Cardiac fibroblast (primary cell): ENCODE data around the gene HYAL2.

Experiments used
- DNase-seq, 2 donors: peaks; one replicate each; pipeline versions ENCODE4 v3.0.0 to v3.0.0-alpha.2; 2010; ENCODE audit warnings: low read depth in 2 of 2
- H3K4me3 ChIP-seq, 2 donors: replicated peaks in 1 of 2; 1 replicate in 1 of 2; 2 replicates in 1 of 2; pipeline ENCODE4 v1.5.1; 2011; ENCODE audit warnings: low read depth in 2 of 2, low read length in 2 of 2, mild to moderate bottlenecking in 2 of 2, moderate library complexity in 1 of 2
- CTCF ChIP-seq: IDR thresholded peaks from one replicate; pipeline ENCODE4 v1.5.1; 2011; ENCODE audit warnings: low read depth, mild to moderate bottlenecking, low read length, inconsistent platforms

HYAL2 gene

DNA sequence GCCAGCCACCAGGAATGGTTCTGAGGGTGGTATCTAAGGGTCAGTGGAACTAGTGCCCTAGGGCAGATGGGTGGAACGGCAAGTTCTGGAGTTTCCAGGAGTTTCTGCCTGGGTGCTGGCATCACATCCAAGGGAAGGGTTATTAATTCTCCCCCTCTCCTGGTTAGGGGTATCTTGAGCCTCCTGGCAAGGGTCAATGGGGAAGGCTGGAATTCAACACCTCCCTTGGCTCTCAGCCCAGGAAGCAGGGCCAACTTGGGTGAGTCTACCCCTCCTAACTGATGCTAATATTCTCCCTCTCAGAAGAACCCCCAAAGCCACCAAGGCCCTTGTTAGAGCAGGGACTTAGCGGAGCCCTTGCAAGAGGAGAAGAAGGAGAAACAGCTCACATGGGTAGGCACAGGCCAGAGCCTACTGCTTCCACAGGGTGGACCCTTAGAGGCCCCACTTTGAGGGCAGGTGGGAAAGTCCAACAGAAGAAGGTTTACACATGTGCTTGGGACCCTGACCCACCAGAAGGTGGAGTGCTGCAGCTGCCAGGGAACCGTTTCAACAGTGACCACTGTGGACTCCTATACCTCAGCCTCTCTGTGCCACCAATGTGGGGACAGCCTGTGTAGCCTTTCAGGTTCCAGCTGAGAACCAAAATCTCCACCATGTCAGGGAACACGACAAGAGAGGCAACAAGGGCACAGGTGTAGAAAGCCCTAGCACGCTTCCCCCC lies 33.4 kb upstream of the HYAL2 start:
- peak overlapping the region; percentile 88 to 94 for H3K4me3 ChIP-seq
- no peak for DNase-seq
- no peak for TF ChIP-seq CTCF

DNA sequence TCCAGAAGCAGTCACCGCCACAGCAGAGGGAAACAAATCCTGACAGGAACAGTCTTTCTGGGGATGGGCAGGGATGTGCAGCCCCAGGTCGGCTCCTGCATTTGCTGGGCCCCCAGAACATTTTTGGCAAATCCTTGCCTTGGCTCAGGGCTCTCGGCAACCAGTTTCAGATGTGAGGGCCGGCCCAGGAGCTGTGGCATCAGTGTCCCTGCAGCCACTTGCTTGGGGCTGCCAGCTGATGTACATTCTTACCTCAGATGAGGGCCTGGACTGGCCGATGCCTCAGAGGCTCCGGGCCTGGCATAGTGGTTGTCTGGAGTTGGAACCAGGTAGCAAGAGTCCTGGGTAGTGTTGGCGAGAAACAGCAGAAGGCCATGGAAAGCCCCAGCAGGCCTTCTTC lies 32.3 kb upstream of the HYAL2 start:
- TF ChIP-seq CTCF = no peak
- no peak for DNase-seq
- no peak overlapping the region for H3K4me3 ChIP-seq

DNA sequence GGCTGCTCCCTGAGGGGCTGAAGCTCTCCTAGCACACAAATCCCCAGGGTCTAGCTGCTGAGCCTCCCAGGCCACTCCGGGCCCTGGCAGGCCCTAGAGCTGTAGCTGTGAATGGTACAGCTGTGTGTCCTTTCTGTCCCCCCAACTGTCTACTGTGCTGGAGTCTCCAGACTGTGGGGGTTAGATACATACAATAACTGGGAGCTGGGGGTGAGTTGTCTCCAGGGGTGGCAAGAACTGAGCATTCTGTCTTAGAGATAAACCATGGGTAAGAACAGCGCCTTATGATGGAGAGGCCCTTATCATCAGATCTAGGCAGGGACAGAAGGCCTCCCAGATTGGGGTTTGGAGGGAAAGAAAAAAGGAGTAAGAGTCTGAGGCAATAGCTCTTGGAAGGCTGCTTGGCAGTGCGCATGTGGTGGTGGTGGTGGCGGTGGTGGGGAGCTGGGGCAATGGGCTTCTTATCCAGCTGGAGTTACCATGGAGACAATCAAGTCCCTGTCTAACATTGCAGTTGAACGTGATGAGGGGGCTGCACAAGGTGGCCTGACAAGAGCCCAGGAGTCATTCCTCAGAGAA lies 31.7 kb upstream of the HYAL2 start:
- DNase-seq = no peak
- no peak for TF ChIP-seq CTCF

DNA sequence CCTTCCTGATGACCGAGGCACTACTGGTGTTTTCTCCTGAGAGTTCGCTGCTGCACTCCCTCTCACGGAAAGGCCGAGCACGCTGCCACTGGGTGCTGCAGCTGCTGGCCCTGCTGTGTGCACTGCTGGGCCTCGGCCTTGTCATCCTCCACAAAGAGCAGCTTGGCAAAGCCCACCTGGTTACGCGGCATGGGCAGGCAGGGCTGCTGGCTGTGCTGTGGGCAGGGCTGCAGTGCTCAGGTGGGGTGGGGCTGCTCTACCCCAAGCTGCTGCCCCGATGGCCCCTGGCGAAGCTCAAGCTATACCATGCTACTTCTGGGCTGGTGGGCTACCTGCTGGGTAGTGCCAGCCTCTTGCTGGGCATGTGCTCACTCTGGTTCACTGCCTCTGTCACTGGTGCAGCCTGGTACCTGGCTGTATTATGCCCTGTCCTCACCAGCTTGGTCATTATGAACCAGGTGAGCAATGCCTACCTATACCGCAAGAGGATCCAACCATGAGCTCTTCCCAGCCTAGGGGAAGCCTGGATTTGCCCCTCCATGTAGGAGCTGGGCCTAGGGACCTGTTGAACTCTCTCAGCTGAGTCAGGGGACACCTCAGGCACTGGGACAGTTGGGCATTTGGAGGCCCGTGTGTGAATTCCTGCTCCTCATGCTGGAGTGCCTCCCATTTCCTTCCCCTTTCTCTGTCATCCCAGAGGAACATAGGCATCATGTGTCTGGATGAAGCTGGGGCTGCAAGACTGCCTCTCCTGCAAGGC lies 30.9 kb upstream of the HYAL2 start:
- no peak for TF ChIP-seq CTCF
- no peak overlapping the region for H3K4me3 ChIP-seq
- no peak for DNase-seq

More for the DNA sequence above, 31.7 kb upstream of the HYAL2 start:
- no peak overlapping the region for H3K4me3 ChIP-seq

DNA sequence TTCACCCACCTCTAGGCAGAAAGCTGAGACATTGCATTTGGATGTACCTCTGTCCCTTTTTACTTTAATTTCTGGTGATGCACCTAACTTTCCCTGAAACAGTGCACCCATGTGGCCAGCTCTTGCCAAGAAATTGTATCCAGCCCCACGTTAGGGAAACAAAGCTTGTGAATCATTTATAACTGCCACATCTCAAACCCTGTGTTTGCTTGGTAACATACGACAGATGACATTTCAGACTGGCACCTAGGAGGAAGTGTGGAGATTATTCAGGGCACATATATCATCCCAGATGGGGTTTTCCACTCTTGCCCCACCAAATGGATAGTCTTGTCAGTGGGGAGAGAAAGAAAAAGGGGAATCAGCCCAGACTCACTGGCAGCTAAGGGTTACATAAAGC lies 30.2 kb upstream of the HYAL2 start:
- DNase-seq = peak in 1 of 2 donors; percentile 56
- H3K4me3 ChIP-seq = no peak overlapping the region
- peak; percentile 29 for TF ChIP-seq CTCF

- peak overlapping the region; percentile 80 to 98 for H3K4me3 ChIP-seq
- no peak for DNase-seq
- no peak for TF ChIP-seq CTCF
Measured at GRCh38 chr3:50351323-50351697, 28.8 kb upstream of the HYAL2 start.
